NCI-H524 (cell line): ENCODE data around the gene TUBA8.
"Not testable (repeated sequence)": the region's sequence is repeated elsewhere in the genome, so short reads cannot be mapped to it uniquely, and the experiment has no call there.

Source experiments
- DNase-seq, 2 experiments: peaks; one replicate each; lab custom pipeline; 2025; lab: John Stamatoyannopoulos, UW

TUBA8 gene

GRCh38 chr22:18130699-18131429 lies 20.3 kb downstream of the TUBA8 start:
- DNase-seq, result no peak

- DNase-seq, result no peak
These were observed 22.8 kb downstream of the TUBA8 start for GRCh38 chr22:18133452-18133851.

GRCh38 chr22:18136563-18137320 lies 26.1 kb downstream of the TUBA8 start:
- DNase-seq, result no peak

- DNase-seq, result not testable (repeated sequence)
These were observed 30.4 kb downstream of the TUBA8 start for GRCh38 chr22:18141004-18141403.

GRCh38 chr22:18144105-18144504 lies 33.5 kb downstream of the TUBA8 start:
- no peak for DNase-seq

GRCh38 chr22:18145676-18146388 lies 35.2 kb downstream of the TUBA8 start:
- no peak for DNase-seq

GRCh38 chr22:18146389-18146753 lies 35.8 kb downstream of the TUBA8 start:
- DNase-seq, result no peak

- DNase-seq, result no peak
These were observed 37.2 kb downstream of the TUBA8 start for GRCh38 chr22:18147791-18148190.

- DNase-seq, result no peak
These were observed 37.8 kb downstream of the TUBA8 start for GRCh38 chr22:18148293-18148965.

GRCh38 chr22:18152519-18152918 lies 41.9 kb downstream of the TUBA8 start:
- no peak for DNase-seq

- no peak for DNase-seq
These were observed 44.3 kb downstream of the TUBA8 start for GRCh38 chr22:18154821-18155390.

- not testable (repeated sequence) for DNase-seq
These were observed 44.9 kb downstream of the TUBA8 start for GRCh38 chr22:18155546-18155945.

- DNase-seq, result peak; percentile 77 to 94
These were observed 46.5 kb downstream of the TUBA8 start for GRCh38 chr22:18156878-18157713.

- DNase-seq, result no peak
These were observed 47.1 kb downstream of the TUBA8 start for GRCh38 chr22:18157714-18158028.

GRCh38 chr22:18160641-18161040 lies 50.0 kb downstream of the TUBA8 start:
- not testable (repeated sequence) for DNase-seq

GRCh38 chr22:18163843-18164242 lies 53.2 kb downstream of the TUBA8 start:
- not testable (repeated sequence) for DNase-seq

- DNase-seq, result not testable (repeated sequence)
These were observed 54.0 kb downstream of the TUBA8 start for GRCh38 chr22:18164584-18164983.

- not testable (repeated sequence) for DNase-seq
These were observed 54.7 kb downstream of the TUBA8 start for GRCh38 chr22:18165356-18165755.

- DNase-seq, result not testable (repeated sequence)
These were observed 59.7 kb downstream of the TUBA8 start for GRCh38 chr22:18170284-18170683.

GRCh38 chr22:18172203-18172602 lies 61.6 kb downstream of the TUBA8 start:
- not testable (repeated sequence) for DNase-seq

- DNase-seq, result not testable (repeated sequence)
These were observed 62.2 kb downstream of the TUBA8 start for GRCh38 chr22:18172776-18173175.
